HG03520 (cell line): Measurements from ENCODE around the gene XPA.
"Not testable (repeated sequence)": the region's sequence is repeated elsewhere in the genome, so short reads cannot be mapped to it uniquely, and the experiment has no call there.

ENCODE experiments used
- ATAC-seq: cut with Tn5 transposase; IDR thresholded peaks from one replicate; pipeline ENCODE4 v1.9.1; 2021; ENCODE audit warnings: mild to moderate bottlenecking, moderate library complexity; ENCODE audit not compliant: unreplicated experiment

The XPA gene

GRCh38 chr9:97704345-97704677, 7.2 kb upstream of the XPA start:
- no peak for ATAC-seq

GRCh38 chr9:97703437-97704344, 6.6 kb upstream of the XPA start:
- no peak for ATAC-seq

GRCh38 chr9:97699824-97700223, 2.7 kb upstream of the XPA start:
- not testable (repeated sequence) for ATAC-seq

- ATAC-seq = not testable (repeated sequence)
Observed at GRCh38 chr9:97699281-97699680, 2.1 kb upstream of the XPA start.

GRCh38 chr9:97698865-97699264, 1.7 kb upstream of the XPA start:
- no peak for ATAC-seq

GRCh38 chr9:97697837-97698236, 697 bp upstream of the XPA start:
- ATAC-seq = no peak

GRCh38 chr9:97695995-97696802, 941 bp downstream of the XPA start:
- ATAC-seq = no peak

GRCh38 chr9:97695390-97695789, 1.8 kb downstream of the XPA start:
- no peak for ATAC-seq

- ATAC-seq = no peak
Observed at GRCh38 chr9:97694769-97695168, 2.4 kb downstream of the XPA start.

- no peak for ATAC-seq
Observed at GRCh38 chr9:97689401-97690180, 7.5 kb downstream of the XPA start.

GRCh38 chr9:97688654-97689053, 8.5 kb downstream of the XPA start:
- no peak for ATAC-seq

- no peak for ATAC-seq
Observed at GRCh38 chr9:97682242-97682641, 14.9 kb downstream of the XPA start.

GRCh38 chr9:97675655-97676054, 21.5 kb downstream of the XPA start:
- no peak for ATAC-seq

GRCh38 chr9:97673922-97674321, 23.2 kb downstream of the XPA start:
- no peak for ATAC-seq

- no peak for ATAC-seq
Observed at GRCh38 chr9:97672403-97672802, 24.7 kb downstream of the XPA start.

- ATAC-seq = no peak
Observed at GRCh38 chr9:97670586-97670985, 26.6 kb downstream of the XPA start.

- no peak for ATAC-seq
Observed at GRCh38 chr9:97668485-97668884, 28.7 kb downstream of the XPA start.

GRCh38 chr9:97666907-97667686, 30.0 kb downstream of the XPA start:
- no peak for ATAC-seq

- ATAC-seq = no peak
Observed at GRCh38 chr9:97665742-97666141, 31.4 kb downstream of the XPA start.

- no peak for ATAC-seq
Observed at GRCh38 chr9:97660847-97661246, 36.3 kb downstream of the XPA start.

- no peak for ATAC-seq
Observed at GRCh38 chr9:97660340-97660739, 36.8 kb downstream of the XPA start.
